HEK293 (cell line): Measurements from ENCODE around the gene MUC2.

ENCODE experiments used
- BCL11A ChIP-seq: fragments of 450-650 bp; formaldehyde crosslinking; IDR thresholded peaks from 2 replicates; pipeline ENCODE4 v1.5.1; 2016; ENCODE audit warnings: low read depth, missing biosample characterization, missing genetic modification characterization
- PRDM1 ChIP-seq: fragments of 450-650 bp; formaldehyde crosslinking; IDR thresholded peaks from 2 replicates; pipeline ENCODE4; 2016; ENCODE audit warnings: missing biosample characterization, missing genetic modification characterization
- REPIN1 ChIP-seq: fragments of 450-650 bp; formaldehyde crosslinking; IDR thresholded peaks from 2 replicates; pipeline ENCODE4 v1.5.1; 2017; ENCODE audit warnings: missing biosample characterization, missing genetic modification characterization, low read depth
- YY1 ChIP-seq: fragments of 450-650 bp; formaldehyde crosslinking; IDR thresholded peaks from 2 replicates; pipeline ENCODE4 v1.5.1; 2018; ENCODE audit warnings: missing biosample characterization, missing genetic modification characterization
- ZFP41 ChIP-seq: fragments of 450-650 bp; formaldehyde crosslinking; IDR thresholded peaks from 2 replicates; pipeline ENCODE4 v1.5.1; 2016; ENCODE audit warnings: missing biosample characterization, missing genetic modification characterization, borderline replicate concordance
- ZNF404 ChIP-seq: fragments of 450-650 bp; formaldehyde crosslinking; IDR thresholded peaks from 2 replicates; pipeline ENCODE4 v1.5.1; 2017; ENCODE audit warnings: missing biosample characterization, missing genetic modification characterization
- ZNF433 ChIP-seq: fragments of 450-650 bp; formaldehyde crosslinking; IDR thresholded peaks from 2 replicates; pipeline ENCODE4 v1.5.1; 2016; ENCODE audit warnings: missing biosample characterization, missing genetic modification characterization, low read depth
- ZNF561 ChIP-seq: fragments of 450-650 bp; IDR thresholded peaks from 2 replicates; pipeline ENCODE4 v1.5.1; 2018; ENCODE audit warnings: missing biosample characterization, missing genetic modification characterization, borderline replicate concordance
- TF ChIP-seq, protein P1 (sequence below): fragments of 450-650 bp; formaldehyde crosslinking; IDR thresholded peaks from 2 replicates; pipeline ENCODE4 v1.5.1; 2016; ENCODE audit warnings: missing biosample characterization, missing genetic modification characterization

DNA sequence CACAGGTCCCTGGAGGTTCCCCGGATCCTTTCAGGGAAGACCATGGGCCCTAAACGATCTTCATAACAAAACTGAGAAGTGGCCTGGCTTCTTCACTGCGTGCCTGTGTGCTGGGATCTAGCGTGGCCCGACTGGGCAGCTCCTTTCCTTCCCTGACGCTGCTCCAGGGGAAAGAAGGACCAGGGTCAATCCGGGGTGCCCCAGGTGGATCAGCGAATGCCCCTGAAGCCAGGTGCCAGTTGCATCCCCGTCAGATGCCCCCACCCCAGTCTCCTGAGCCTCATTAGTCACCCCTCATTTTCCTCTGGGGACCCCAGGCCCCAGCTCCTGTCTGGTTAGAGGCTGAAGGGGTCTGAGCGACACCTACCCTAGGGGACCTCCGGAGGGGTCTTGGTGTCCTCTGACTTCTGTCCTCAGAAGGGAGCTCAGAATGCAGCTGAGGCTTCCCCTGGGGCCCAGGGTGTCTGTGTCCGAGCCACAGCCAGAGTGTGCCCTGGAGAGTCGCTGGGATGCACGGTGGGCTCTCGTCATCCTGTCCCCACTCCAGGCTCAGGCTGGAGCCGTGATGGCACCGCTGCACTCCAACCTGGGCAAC lies 19.5 kb upstream of the MUC2 start:
- TF ChIP-seq BCL11A, result no peak
- TF ChIP-seq REPIN1, result no peak
- TF ChIP-seq ZNF433 (tag by site-specific recombination), result no peak
- TF ChIP-seq, protein P1, sequence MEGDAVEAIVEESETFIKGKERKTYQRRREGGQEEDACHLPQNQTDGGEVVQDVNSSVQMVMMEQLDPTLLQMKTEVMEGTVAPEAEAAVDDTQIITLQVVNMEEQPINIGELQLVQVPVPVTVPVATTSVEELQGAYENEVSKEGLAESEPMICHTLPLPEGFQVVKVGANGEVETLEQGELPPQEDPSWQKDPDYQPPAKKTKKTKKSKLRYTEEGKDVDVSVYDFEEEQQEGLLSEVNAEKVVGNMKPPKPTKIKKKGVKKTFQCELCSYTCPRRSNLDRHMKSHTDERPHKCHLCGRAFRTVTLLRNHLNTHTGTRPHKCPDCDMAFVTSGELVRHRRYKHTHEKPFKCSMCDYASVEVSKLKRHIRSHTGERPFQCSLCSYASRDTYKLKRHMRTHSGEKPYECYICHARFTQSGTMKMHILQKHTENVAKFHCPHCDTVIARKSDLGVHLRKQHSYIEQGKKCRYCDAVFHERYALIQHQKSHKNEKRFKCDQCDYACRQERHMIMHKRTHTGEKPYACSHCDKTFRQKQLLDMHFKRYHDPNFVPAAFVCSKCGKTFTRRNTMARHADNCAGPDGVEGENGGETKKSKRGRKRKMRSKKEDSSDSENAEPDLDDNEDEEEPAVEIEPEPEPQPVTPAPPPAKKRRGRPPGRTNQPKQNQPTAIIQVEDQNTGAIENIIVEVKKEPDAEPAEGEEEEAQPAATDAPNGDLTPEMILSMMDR, result no peak
- no peak for TF ChIP-seq ZNF404 (tag by site-specific recombination)
- TF ChIP-seq ZNF561, result no peak
- TF ChIP-seq PRDM1 (tag by site-specific recombination), result no peak
- no peak for TF ChIP-seq YY1
- no peak for TF ChIP-seq ZFP41
